GM12892 (cell line): Measurements from ENCODE around the gene GPR18.

ENCODE experiments used
- POLR2A ChIP-seq: IDR thresholded peaks from 2 replicates; pipeline ENCODE4 v1.6.1; 2011; ENCODE audit warnings: low read depth, low read length, control low read depth
- POLR2AphosphoS5 ChIP-seq: IDR thresholded peaks from 2 replicates; pipeline ENCODE4 v1.6.1; 2011; ENCODE audit warnings: low read depth, low read length, control low read depth
- TAF1 ChIP-seq: IDR thresholded peaks from 2 replicates; pipeline ENCODE4 v1.6.1; 2011; ENCODE audit warnings: low read depth, mild to moderate bottlenecking, control low read depth, low read length, borderline replicate concordance

- TF ChIP-seq POLR2A (no peak), TAF1 (no peak), POLR2AphosphoS5 (no peak)
Observed at GRCh38 chr13:99258210-99258860, at the start of gene GPR18.
